AG09309 (cell line): ENCODE measurements around the gene GPR27.

Experiments
- DNase-seq: peaks from one replicate; pipeline ENCODE4 v3.0.0-alpha.2; 2010; ENCODE audit warnings: low read depth
- H3K4me3 ChIP-seq: 2 replicates; pipeline ENCODE4 v1.5.1; 2011; ENCODE audit warnings: mild to moderate bottlenecking, low read depth, low read length, moderate library complexity; ENCODE audit not compliant: control insufficient read depth
- CTCF ChIP-seq: IDR thresholded peaks from 2 replicates; pipeline ENCODE4 v1.5.1; 2011; ENCODE audit warnings: mild to moderate bottlenecking, low read depth, low read length, inconsistent platforms; ENCODE audit not compliant: insufficient read depth, control insufficient read depth; ENCODE audit errors: missing control alignments

The GPR27 gene

DNA sequence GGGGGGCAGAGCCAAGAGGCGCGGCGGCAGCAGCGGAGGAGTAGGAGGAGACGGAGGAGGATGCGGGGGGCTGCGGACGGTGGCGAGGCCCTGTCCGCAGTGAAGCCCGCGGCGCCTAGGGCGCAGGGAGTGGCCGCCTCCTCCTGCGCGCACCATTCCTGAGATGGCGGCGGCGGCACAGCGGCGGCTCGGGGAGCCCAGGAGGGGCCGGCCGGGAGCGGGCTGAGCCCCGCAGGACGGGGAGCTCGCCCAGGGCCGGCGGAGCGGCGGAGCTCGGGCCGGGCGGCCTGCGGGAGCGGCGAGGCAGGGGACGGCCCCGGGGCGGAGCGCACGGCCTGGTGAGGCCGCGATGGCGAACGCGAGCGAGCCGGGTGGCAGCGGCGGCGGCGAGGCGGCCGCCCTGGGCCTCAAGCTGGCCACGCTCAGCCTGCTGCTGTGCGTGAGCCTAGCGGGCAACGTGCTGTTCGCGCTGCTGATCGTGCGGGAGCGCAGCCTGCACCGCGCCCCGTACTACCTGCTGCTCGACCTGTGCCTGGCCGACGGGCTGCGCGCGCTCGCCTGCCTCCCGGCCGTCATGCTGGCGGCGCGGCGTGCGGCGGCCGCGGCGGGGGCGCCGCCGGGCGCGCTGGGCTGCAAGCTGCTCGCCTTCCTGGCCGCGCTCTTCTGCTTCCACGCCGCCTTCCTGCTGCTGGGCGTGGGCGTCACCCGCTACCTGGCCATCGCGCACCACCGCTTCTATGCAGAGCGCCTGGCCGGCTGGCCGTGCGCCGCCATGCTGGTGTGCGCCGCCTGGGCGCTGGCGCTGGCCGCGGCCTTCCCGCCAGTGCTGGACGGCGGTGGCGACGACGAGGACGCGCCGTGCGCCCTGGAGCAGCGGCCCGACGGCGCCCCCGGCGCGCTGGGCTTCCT, at the start of gene GPR27:
Gene GPR27, plus strand, starts transcription at position 155 of the 909 bp plus-strand sequence. Its CDS starts 195 bp downstream, at position 350.
- DNase-seq = no peak
- no peak within 1 kb of the TSS; the same call in 1 of the 2 replicates for H3K4me3 ChIP-seq
- TF ChIP-seq CTCF = no peak

DNA sequence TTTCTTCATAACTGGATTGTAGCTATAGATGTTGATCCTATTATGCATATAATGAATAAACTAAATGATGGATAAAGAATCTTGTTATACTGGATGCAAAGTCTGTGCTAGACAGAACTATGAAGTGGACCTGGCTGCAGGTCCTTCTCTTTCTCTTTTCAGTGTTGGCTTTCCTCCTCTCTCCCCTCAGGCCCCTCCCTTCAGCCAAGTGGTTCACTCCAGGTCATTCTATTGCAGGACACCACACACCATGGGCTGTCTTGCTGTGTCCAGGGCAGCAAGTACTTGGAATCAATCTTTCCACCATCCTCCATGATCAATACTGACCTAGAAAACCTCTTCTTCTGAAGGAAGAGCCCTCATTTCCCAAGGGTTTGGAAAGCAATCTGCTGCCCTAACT, 48.7 kb upstream of the GPR27 start:
- no peak overlapping the region for H3K4me3 ChIP-seq
- no peak for TF ChIP-seq CTCF
- DNase-seq = no peak

DNA sequence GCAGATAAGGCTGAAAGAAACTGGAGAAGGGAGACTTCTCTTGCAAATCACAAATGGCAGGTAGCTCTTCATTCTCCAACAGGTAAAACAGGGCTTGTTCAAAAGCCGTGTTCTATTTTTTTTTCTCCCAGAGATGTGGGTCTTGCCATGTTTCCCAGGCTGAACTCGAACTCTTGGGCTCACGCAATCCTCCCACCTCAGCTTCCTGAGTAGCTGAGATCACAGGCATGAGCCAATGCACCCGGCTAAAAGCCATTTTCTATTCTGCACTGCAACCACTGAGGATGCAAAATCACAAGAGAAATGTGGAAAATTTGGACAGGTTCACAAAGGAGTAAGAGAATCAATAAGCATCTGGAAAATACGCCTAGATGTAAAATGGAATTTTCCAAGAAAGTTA, 48.0 kb upstream of the GPR27 start:
- DNase-seq = no peak
- no peak for TF ChIP-seq CTCF
- H3K4me3 ChIP-seq = no peak overlapping the region

DNA sequence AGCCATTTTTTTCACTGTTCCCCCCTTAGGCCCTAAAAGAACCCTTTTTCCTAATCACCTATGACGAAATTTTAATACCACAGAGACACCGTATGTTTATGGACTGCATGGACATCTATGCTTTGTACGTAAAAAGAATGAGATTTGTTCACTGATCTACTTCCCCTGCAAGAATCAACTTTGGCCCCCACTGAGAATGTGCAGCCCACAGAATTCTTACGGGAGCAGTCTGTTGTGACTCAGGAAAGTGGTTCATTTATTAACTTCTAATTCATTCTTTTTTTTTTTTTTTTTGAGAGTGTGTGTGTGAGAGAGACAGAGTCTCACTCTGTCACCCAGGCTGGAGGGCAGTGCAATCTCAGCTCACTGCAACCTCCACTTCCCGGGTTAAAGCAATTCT, 46.1 kb upstream of the GPR27 start:
- DNase-seq = no peak
- H3K4me3 ChIP-seq = no peak overlapping the region
- TF ChIP-seq CTCF = no peak

DNA sequence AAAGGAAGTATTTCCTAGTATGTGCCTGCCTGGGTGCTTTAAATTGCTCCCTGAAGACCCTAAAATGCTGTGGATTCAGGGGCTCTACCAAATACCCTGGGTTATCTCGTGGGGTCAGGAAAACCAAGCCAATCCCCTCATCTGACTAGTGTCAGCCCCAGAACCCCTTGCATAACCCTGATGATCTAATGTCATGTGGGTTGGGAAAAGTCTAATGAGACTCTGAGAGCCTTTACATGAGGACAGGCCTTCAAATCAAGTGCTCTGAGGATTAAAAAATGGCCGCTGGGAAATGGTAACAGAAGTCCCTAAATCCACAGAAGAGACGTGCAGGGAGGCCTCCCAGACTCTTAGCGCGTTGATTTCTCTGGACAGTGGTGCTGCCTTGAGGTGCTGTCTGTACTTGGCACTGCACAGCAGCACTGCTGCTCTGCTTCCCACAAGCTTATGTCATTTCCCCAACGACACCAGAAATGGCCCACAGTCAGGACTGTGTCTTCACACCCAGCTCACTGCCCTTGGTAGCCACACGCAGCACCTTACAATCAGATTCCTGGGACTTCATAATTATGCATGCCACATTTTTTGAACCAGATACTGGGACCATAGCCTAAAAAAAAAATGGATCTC, 45.1 kb upstream of the GPR27 start:
- no peak for TF ChIP-seq CTCF
- no peak for DNase-seq

DNA sequence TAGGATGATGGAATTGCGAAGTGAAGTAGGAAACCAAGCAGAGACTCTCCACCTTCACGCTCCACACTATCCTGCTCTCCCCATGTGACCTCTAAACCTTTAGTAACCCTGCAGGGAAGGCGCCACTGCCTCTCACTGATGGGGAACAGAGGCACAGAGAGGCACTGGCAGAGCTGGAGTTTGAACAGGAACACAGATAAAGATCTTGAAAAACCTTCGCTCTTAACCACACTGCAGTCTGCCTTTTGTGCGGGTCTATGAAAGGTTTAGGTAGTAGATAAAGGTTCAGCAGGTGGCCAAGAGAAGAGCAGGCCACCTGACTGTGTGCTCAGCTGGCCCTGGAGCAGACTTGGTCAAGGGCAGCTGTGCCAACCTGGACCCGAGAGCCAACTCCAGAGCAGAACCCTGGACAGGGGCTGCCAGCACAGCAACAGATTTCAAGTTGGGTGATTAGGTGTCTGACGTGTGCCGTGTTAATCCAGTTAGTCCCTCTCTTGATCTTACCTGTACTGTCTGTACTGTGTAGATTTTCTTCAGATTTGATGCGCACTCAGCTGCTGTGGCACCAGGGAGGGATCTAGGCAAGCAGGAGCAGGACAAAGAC, 43.6 kb upstream of the GPR27 start:
- DNase-seq = no peak
- TF ChIP-seq CTCF = no peak
- no peak overlapping the region for H3K4me3 ChIP-seq

More for the DNA sequence above, 45.1 kb upstream of the GPR27 start:
- H3K4me3 ChIP-seq = no peak overlapping the region
